PC-9 (cell line): ENCODE data around the gene WTIP. TPM values are rescaled to one million over a fixed set of nuclear protein-coding genes. Genes with fewer than 3 reads are reported as not detected.
"Not testable (repeated sequence)": the region's sequence is repeated elsewhere in the genome, so short reads cannot be mapped to it uniquely, and the experiment has no call there.

Experiments used
- BruUV-seq: library from RNA; stranded (reverse); fragments of 400-500 nt; replicated peaks from 2 replicates; lab custom pipeline; 2021; lab: Mats Ljungman, UMichigan
- CTCF ChIA-PET: fragments of 300-600 bp; sonication (Branson Sonifier 250); formaldehyde crosslinking; loops from one replicate; lab custom pipeline; 2022; ENCODE audit warnings: antibody characterized with exemption; lab: Charles Lee
- POLR2A ChIA-PET: fragments of 300-600 bp; sonication (Branson Sonifier 250); formaldehyde crosslinking; loops from one replicate; lab custom pipeline; 2022; ENCODE audit warnings: antibody characterized with exemption; ENCODE audit not compliant: unreplicated experiment; lab: Charles Lee
- DNase-seq, 2 experiments: peaks; one replicate each; pipeline versions ENCODE4 v3.0.0 to v3.0.0-alpha.2; 2015 to 2022; ENCODE audit warnings: mixed read lengths in 1 of 2
- H2AFZ ChIP-seq: fragments of 200-600 bp; sonication (generic); 2 replicates; pipeline ENCODE4 v1.8.1; 2017; ENCODE audit warnings: antibody characterized with exemption
- H3F3A ChIP-seq: fragments of 200-600 bp; sonication (generic); 2 replicates; pipeline ENCODE4 v1.8.1; 2017; ENCODE audit warnings: antibody characterized with exemption, mild to moderate bottlenecking, low read depth; ENCODE audit not compliant: insufficient read depth
- H3K27ac ChIP-seq: fragments of 200-600 bp; sonication (generic); 2 replicates; pipeline ENCODE4 v1.6.1; 2016; ENCODE audit warnings: mixed run types
- H3K27me3 ChIP-seq: fragments of 200-600 bp; sonication (generic); 2 replicates; pipeline ENCODE4 v1.6.1; 2016; ENCODE audit warnings: low read depth, mixed run types; ENCODE audit not compliant: insufficient read depth
- H3K36me3 ChIP-seq: fragments of 200-600 bp; sonication (generic); 2 replicates; pipeline ENCODE4 v1.6.1; 2016; ENCODE audit warnings: low read depth, mixed run types
- H3K4me1 ChIP-seq: fragments of 200-600 bp; sonication (generic); replicated peaks from 2 replicates; pipeline ENCODE4 v1.6.1; 2016; ENCODE audit warnings: mixed run types; ENCODE audit not compliant: insufficient read depth
- H3K4me2 ChIP-seq: fragments of 200-600 bp; sonication (generic); 2 replicates; pipeline ENCODE4 v1.6.1; 2017; ENCODE audit warnings: mixed run types
- H3K4me3 ChIP-seq: fragments of 200-600 bp; sonication (generic); 2 replicates; pipeline ENCODE4 v1.6.1; 2016; ENCODE audit warnings: mixed run types
- H3K79me2 ChIP-seq: fragments of 200-600 bp; sonication (generic); 2 replicates; pipeline ENCODE4 v1.6.1; 2017; ENCODE audit warnings: low read depth, mixed run types
- H3K9me2 ChIP-seq: fragments of 200-600 bp; sonication (generic); 2 replicates; pipeline ENCODE4 v1.8.1; 2017; ENCODE audit warnings: mild to moderate bottlenecking; ENCODE audit not compliant: insufficient read depth
- H3K9me3 ChIP-seq: fragments of 200-600 bp; sonication (generic); 2 replicates; pipeline ENCODE4 v1.8.1; 2016; ENCODE audit warnings: low read depth; ENCODE audit not compliant: insufficient read depth
- H4K20me1 ChIP-seq: fragments of 200-600 bp; sonication (generic); 2 replicates; pipeline ENCODE4 v1.8.1; 2017; ENCODE audit not compliant: insufficient read depth
- EZH2 ChIP-seq: fragments of 200-600 bp; sonication (generic); IDR thresholded peaks from 2 replicates; pipeline ENCODE4 v1.8.0; 2017; ENCODE audit warnings: antibody characterized with exemption, low read depth
- intact Hi-C: fragments of 100-400 bp; cut with micrococcal nuclease; formaldehyde crosslinking; loops from one replicate; pipeline ENCODE4 v1.10.0; 2022; ENCODE audit not compliant: unreplicated experiment
- total RNA-seq: library from RNA; stranded (reverse); gene quantifications from 2 replicates; pipeline ENCODE4 v1.2.3, GENCODE V29; 2021
- TF ChIP-seq, protein P1 (sequence below): fragments of 200-600 bp; sonication (generic); conservative IDR thresholded peaks from 2 replicates; pipeline ENCODE4 v1.6.1; 2017; ENCODE audit warnings: mixed run types, antibody characterized with exemption, mild to moderate bottlenecking, moderate library complexity

WTIP gene
- total RNA-seq, 1 experiment from 2014 or later: 0.63 TPM

DNA sequence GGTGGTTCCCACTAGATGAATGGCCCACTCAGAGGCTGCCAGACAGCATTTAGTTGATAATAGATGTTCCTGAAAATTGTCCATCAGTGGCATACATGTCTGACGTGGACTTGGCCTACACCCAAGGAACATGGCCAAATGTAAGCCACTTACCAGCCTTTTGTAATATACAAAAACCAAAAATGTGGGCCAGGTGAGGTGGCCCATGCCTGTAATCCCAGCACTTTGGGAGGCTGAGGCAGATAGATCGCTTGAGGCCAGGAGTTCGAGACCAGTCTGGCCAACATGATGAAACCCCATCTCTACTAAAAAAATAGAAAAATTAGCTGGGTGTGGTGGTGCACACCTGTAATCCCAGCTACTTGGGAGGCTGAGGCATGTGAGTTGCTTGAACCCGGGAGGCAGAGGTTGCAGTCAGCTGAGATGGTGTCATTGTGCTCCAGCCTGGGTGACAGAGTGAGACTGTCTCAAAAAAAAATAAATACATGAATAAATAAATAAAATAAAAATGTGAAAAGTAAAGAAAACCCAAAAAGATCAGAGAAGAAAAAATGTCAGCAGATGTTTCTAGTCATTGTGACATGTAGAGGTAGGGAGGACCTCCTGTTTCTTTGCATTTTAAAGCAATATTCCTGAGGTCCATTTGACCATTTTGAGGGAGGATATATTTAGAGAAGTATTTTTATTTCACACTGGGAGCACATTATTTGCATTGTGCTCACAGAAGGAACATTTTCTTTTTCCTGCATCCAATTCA, 7.1 kb upstream of the WTIP start:
- ChIA-PET CTCF (no interaction called here), POLR2A (interaction anchor here (0.7 kb wide), 1 partner anchor 57 kb away, joined by 5 read pairs; no protein-coding TSS in a partner anchor)
- DNase-seq: no peak
- Histone ChIP-seq H2AFZ (no peak overlapping the region), H3K4me1 (peaks cover 15% of the 10 kb centered on the region), H3K79me2 (no peaks in the 10 kb centered on the region), H3K4me2 (no peak overlapping the region), H3K27me3 (no peaks in the 10 kb centered on the region), H4K20me1 (peaks cover 9% of the 10 kb centered on the region), H3K36me3 (no peaks in the 10 kb centered on the region), H3K4me3 (no peak overlapping the region), H3F3A (peaks cover 34% of the 10 kb centered on the region), H3K27ac (no peak overlapping the region), H3K9me2 (no peaks in the 10 kb centered on the region), H3K9me3 (no peaks in the 10 kb centered on the region)
- no TSS peak for BruUV-seq
- intact Hi-C loops: no loop called here
- TF ChIP-seq EZH2: no peak
- TF ChIP-seq, protein P1, sequence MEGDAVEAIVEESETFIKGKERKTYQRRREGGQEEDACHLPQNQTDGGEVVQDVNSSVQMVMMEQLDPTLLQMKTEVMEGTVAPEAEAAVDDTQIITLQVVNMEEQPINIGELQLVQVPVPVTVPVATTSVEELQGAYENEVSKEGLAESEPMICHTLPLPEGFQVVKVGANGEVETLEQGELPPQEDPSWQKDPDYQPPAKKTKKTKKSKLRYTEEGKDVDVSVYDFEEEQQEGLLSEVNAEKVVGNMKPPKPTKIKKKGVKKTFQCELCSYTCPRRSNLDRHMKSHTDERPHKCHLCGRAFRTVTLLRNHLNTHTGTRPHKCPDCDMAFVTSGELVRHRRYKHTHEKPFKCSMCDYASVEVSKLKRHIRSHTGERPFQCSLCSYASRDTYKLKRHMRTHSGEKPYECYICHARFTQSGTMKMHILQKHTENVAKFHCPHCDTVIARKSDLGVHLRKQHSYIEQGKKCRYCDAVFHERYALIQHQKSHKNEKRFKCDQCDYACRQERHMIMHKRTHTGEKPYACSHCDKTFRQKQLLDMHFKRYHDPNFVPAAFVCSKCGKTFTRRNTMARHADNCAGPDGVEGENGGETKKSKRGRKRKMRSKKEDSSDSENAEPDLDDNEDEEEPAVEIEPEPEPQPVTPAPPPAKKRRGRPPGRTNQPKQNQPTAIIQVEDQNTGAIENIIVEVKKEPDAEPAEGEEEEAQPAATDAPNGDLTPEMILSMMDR: no peak

DNA sequence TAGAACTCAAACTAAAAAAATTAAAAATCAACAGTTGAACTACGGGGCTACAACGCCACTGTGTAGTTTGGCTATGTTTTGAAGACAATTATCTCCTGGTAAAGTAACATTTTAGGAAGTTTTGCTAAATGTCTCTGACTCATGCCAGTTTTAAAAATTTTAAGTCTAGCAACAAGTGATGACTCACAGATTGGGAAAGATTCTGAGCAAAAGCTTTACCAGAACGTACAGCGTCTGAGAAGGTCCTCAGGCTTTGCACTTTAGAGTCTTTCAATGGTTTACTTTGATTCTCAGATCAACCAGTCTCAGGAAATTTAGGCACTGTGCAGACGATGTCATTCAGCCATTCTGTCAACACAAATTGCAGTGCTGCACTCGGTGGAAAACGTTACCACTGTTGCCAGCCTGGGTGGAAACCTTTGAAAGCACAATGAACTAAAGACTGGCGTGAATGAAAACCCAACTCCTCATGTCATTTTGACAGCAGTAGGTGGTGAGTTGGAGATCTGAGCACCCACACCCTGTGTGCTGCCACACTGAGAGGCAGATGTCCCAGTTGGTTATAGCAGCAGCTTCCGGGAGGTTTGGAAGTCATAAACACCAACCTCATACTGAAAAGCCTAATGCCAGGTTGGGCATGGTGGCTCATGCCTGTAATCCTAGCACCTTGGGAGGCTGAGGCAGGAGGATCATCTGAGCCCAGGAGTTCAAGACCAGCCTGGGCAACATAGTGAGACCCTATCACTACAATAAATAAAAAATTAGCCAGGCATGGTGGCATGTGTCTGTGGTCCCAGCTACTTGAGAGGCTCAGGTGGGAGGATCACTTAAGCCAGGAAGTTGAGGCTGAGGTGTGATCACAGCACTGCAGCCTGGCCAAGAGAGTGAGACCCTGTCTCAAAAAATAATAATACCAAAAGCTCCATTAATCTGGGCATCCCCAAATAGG, 6.3 kb upstream of the WTIP start:
- Histone ChIP-seq H3K4me3 (no peak overlapping the region), H3K9me3 (no peaks in the 10 kb centered on the region), H4K20me1 (peaks cover 9% of the 10 kb centered on the region), H3K9me2 (no peaks in the 10 kb centered on the region), H3K27me3 (no peaks in the 10 kb centered on the region), H3K27ac (no peak overlapping the region), H3K36me3 (no peaks in the 10 kb centered on the region), H3K79me2 (no peaks in the 10 kb centered on the region), H2AFZ (no peak overlapping the region), H3F3A (peaks cover 31% of the 10 kb centered on the region), H3K4me1 (peaks cover 15% of the 10 kb centered on the region), H3K4me2 (peak overlapping the region; percentile 12; the same call in 1 of the 2 replicates)
- ChIA-PET CTCF (no interaction called here), POLR2A (interaction anchor here (0.6 kb wide), 1 partner anchor 1101 kb away, joined by 7 read pairs; no protein-coding TSS in a partner anchor)
- TF ChIP-seq, protein P1: no peak
- TF ChIP-seq EZH2: no peak
- DNase-seq: peak in 1 of 2 experiments; percentile 70
- no TSS peak for BruUV-seq
- intact Hi-C loops: no loop called here

DNA sequence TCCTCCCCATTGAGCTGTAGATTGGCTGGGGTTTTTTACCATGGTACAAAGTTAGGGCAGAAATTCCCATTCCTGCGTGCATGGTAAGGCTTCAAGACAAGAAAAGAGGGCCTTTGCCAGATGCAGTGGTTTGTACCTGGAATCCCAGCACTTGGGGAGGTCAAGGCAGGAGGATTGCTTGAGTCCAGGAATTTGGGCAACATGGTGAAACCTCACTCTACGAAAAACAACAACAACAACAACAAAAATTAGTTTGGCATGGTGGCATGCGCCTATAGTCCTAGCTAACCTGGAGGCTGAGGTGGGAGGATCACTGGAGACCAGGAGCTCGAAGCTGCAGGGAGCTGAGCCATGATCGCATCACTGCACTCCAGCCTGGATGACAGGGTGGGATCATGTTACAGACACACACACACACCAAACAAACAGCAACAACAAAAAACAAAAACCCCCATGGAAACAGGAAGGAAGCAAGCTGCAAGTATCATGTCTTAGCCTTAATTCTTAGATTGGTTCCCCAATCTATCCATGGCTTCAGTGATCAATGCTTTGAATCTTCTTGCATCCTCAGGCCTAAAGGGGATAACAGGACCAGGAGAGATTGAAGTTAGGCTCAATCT, 5.5 kb upstream of the WTIP start:
- peaks cover 26% of the 10 kb centered on the region for H3F3A ChIP-seq
- H4K20me1 ChIP-seq: peaks cover 9% of the 10 kb centered on the region
- ChIA-PET CTCF (interaction anchor here (0.6 kb wide), 1 partner anchor 268 kb away, joined by 5 read pairs; no protein-coding TSS in a partner anchor), POLR2A (no interaction called here)
- BruUV-seq: no TSS peak
- H3K9me2 ChIP-seq: no peaks in the 10 kb centered on the region
- H3K4me2 ChIP-seq: no peak overlapping the region
- H3K4me1 ChIP-seq: peaks cover 15% of the 10 kb centered on the region
- no peaks in the 10 kb centered on the region for H3K27me3 ChIP-seq
- intact Hi-C loops: no loop called here
- H3K4me3 ChIP-seq: no peak overlapping the region
- TF ChIP-seq, protein P1: no peak
- TF ChIP-seq EZH2: no peak
- H3K36me3 ChIP-seq: no peaks in the 10 kb centered on the region
- H3K9me3 ChIP-seq: no peaks in the 10 kb centered on the region
- no peak overlapping the region for H2AFZ ChIP-seq
- no peaks in the 10 kb centered on the region for H3K79me2 ChIP-seq
- no peak overlapping the region for H3K27ac ChIP-seq
- DNase-seq: no peak

DNA sequence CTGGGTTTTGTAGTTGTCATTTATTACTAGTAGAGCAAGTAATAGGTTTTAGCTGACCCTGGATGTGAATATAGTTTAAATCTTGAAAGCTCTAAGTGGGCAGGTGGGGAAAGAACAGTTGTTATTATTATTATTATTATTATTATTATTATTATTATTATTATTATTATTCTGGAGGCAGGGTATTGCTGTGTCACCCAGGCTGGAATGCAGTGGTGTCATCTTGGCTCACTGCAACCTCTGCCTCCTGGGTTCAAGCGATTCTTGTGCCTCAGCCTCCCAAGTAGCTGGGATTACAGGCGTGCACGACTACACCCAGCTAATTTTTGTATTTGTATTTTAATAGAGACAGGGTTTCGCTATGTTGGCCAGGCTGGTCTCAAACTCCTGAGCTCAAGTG, 3.1 kb upstream of the WTIP start:
- H3K4me3 ChIP-seq, H3K9me3 ChIP-seq, H3K36me3 ChIP-seq, H3K4me2 ChIP-seq, DNase-seq, CTCF ChIA-PET, H3K27me3 ChIP-seq, H3K27ac ChIP-seq, BruUV-seq, intact Hi-C loops, H3K9me2 ChIP-seq, POLR2A ChIA-PET, H2AFZ ChIP-seq, H3K79me2 ChIP-seq, H4K20me1 ChIP-seq: not testable (repeated sequence)
- peaks cover 20% of the 10 kb centered on the region for H3F3A ChIP-seq
- H3K4me1 ChIP-seq: peaks cover 15% of the 10 kb centered on the region
